ENCODE results near the gene SCUBE1.

Gene SCUBE1

GRCh38 chr22:43255299-43255698, 87.9 kb downstream of the SCUBE1 start:
- DNase-seq: no peak

DNA sequence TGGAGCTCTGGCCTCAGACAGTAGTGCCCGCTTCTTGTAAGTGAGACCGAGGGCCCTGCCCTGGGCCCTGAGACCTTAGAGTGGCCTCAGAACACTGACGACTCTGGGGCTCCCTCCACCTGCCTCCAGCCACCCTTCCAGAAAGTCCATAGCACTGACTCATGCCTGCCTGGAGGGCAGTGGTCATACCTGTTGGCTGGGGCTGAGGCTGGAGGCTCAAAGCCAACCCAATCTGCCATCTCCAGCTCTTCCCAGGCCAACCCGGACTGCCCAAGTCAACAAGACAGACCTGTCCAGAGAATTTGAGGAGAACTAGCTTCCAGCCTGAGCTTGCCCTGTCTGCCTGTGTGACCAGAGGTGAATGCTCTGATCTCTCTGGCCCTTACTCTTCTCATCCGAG, 89.3 kb downstream of the SCUBE1 start:
- no peak for DNase-seq

- no peak for DNase-seq
Observed at GRCh38 chr22:43252319-43252718, 90.9 kb downstream of the SCUBE1 start.

GRCh38 chr22:43249789-43250471, 93.2 kb downstream of the SCUBE1 start:
- no peak for DNase-seq

- no peak for DNase-seq
Observed at GRCh38 chr22:43247546-43248260, 95.5 kb downstream of the SCUBE1 start.

- DNase-seq: no peak
Observed at GRCh38 chr22:43246188-43246587, 97.0 kb downstream of the SCUBE1 start.

- DNase-seq: no peak
Observed at GRCh38 chr22:43245717-43246116, 97.5 kb downstream of the SCUBE1 start.

- DNase-seq: no peak
Observed at GRCh38 chr22:43244803-43245527, 98.2 kb downstream of the SCUBE1 start.

DNA sequence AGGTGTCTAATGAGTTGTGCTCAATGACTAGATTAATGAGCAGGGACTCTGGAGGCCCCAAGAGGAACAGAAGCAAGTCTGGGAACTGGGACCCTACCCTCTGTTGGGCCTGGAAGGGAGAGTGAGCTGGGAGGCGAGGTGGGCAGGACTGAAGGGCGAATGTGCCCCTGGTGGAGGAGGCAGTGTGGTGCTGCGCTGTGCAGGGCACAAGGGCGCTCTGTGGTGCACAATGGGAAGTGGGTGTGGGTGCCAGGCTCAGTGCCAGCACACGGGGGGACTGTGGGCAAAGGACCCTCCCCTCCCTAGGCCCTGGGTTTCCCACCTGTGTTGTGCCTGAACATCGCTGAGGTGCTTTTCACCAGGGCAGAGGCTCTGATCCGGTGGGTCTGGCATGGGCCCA, 98.8 kb downstream of the SCUBE1 start:
- no peak for DNase-seq

DNA sequence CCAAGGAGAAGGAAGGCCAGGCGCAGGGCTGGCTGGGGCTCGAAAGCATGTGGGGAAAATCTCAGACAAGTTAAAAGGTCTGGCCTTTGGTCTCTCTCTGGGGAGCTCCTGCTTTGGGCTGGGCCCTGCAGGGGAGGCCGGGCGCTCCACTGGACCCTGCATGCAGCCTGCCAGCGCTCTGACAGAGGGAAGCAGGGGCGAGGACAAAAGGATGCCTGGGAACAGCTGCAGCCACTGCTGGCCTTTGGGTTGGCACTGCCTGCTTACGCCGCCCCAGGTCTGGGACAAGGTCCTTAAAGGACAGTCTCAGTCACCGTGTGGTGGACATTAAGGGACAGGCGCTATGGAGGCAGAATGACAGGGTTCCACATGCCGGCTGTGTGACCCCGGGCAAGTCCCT, 99.8 kb downstream of the SCUBE1 start:
- no peak for DNase-seq

DNA sequence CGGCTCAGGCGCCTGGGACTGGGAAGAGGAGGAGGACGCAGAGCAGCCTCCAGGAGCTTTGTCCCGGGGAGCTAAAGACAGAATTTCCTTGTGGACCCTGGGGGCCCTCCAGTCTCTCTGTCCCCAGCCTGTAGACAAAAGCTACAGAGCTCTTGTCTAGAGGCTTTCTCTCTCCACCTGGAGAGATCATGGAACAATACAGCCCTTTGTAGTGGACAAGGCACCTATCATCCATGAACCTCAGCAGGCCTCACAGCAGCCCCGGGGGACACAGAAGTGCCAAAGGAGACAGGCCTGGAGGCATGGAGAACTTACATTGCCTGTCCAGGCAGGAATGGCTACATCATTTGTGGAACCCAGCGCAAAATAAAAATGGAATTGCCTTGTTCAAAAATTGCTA, 100.5 kb downstream of the SCUBE1 start:
- DNase-seq: no peak

DNA sequence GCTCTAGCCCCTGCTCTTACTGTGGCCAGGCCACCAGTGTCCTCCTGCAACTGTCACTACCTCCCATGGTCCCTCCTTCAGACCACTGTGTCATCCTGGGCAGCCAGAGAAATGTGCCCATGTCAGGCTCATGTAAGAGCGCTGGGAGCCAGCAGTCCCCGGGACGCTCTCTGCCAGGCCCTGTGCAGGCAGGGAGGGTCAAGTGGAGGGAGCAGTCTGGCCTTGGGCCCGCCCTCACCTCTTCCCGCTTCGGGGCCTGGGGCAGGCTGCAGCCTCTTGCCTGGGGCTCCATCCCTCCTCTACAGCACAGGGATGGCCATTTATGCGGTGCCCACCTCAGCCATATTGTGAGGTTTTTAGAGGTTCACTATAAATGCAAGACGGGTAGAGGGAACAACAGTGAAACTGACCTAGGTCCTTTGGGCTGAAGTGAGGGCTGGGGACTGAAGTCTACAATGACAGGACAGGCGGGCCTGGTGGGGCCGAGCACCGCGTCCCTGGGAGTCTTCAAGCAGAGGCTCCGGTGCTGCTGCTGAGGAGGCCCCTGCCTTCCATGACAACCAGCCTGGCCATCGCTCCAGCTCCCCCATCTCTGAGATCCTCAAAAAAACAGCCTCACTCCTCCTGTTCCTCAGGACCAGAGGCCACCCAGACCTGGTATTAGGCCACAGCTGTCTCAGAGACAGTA, 101.3 kb downstream of the SCUBE1 start:
- DNase-seq: no peak

- DNase-seq: no peak
Observed at GRCh38 chr22:43241138-43241597, 102.0 kb downstream of the SCUBE1 start.

DNA sequence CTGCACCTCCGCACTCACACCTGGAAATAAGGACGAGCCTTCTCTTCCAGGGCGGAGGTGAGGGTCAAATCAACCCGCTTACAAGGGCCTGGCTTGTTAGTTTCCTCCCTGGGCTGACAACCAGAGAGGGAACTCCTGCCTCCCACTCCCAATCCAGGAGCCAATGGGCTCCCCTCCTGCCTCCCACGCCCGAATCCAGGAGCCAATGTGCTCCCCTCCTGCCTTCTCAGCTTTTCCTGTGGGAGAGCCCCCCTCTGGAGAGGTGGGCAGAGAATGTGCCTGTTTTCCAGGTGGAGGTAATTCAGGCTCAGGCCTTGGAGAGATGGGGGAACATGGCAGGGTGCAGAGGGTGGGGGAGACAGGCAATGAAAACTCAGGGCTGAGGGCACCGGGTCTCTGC, 102.6 kb downstream of the SCUBE1 start:
- DNase-seq: no peak

DNA sequence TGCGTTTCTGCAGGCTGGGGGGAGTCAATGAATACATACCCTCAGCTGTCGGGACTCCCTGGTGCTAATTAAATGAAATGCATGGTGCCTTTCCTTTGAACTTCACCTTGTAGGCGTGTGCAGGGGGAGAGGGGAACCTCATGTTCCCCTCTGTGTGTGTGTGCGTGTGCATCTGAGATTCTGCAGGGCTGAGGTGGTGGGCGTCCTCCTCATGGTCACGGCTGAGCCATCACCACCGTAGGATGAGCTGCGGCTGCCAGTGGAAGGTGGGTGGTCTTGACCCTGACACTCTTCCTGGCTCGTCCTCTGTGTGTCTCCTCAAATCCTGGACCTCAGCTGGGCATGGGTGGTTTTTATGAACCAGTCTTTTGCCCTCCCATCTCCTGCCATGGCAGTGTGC, 103.2 kb downstream of the SCUBE1 start:
- DNase-seq: no peak

DNA sequence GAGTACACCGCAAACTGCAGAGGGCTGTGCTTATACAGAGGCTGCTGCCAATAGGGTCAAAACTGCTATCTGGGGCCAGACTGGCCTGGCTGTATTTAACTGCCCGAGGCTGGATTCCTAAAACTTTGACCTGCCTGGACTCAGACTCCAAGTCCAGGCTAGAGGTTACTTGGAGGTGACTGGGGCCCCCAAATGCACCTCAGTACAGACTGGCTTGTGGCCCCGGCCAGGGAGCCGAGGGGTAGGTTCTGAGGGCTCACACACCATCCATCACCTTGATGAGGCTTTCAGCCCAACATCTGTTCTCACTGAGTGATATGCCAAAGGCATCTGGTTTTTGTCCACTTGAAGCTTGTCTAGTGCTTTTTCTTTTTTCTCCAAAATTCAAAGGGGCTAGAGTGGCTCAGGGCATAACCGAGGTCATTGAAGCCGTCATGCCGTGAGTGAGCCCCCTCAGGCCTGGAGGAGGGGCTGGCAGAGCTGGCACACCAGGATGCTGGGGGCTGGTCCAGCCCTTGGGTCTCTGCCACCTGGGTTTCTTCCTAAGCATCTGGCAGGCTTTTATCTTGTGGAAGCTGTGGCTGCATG, 103.9 kb downstream of the SCUBE1 start:
- no peak for DNase-seq

DNA sequence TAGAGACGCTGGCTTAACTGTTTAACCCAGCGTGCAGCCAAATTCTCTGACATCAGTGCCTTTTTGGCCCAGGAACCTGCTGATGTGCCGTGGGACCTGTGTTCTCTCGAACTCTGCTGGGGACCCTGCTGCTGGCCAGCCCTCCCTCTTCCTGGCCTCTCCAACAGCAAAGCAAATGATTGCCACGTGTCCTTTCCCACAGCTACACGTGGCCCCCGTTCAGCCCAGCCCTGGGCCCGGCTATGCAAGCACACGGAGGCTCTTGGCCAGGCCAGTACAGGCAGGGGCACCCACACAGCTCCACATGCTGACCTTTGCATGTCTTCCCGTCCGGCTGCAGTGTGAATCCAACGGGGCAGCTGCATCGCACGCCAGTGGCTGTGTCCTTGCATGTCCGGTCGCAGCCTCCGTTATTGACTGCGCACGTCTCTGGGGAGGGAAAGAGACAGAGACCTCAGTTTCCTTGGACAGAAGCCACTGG, 104.6 kb downstream of the SCUBE1 start:
- DNase-seq: no peak

DNA sequence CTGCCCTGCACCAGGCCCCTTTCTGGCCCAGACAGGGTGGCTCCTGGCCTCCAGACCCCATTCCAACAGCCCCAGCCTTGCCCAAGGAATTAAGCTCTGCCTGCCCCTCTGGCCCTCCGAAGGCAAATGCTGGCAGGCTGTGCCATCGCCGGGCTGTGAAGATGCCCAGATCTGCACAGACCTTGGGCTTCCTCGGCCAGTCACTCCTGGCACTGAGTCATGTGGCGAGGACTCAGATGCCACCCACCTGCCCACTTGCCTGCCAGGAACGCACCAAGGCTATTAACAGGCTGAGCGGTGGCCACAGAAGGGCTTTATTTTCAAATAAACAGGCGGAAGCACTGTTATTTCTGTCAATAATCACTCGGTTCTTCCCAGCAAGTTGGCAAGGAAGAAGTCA, 105.9 kb downstream of the SCUBE1 start:
- no peak for DNase-seq

DNA sequence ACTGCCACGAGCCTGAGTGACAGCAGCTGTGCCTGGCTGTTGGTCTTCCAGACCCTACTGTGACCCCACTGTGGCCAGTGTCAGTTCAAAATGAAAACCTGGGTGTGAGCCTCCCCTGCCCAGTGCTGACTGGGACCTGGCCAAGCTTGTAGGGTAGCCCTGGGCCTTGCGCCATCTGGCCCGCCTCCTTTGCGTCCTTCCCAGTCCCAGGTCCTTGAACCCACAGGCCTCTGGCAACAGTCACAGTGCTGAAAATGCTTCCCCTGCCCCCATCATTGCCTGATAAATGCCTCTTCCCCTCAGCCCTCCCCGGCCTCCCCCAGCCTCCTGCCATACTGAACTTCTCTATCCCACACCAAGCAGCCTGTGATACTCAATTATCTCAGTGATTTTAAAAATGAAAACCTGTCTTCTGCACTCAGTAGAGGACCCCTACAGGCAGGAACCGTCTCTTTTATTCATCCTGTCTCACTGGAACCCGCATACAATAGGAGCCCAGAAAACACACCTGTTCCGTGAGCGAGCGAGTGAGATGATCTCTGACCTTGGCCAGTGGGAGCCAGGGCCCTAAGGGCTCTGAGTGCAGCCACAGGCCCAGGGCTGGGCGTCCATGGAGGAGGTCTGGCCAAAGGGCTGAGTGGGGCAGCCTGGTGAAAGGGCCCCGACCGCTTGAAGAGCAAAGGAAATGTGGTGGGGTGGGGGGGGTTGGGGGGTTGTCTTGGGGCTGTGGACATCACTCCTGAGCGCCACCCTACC, 106.6 kb downstream of the SCUBE1 start:
- DNase-seq: no peak

GRCh38 chr22:43235445-43236409, 107.4 kb downstream of the SCUBE1 start:
- DNase-seq: no peak
